Activated CD8-positive, alpha-beta T cell treated with anti-CD3 and anti-CD28 coated beads, Interleukin-2, amount 10 ng/mL, durations not matched to agents 7 days and 5 days (primary cell): ENCODE data around the gene GPC1. TPM values are rescaled to one million over a fixed set of nuclear protein-coding genes. Genes with fewer than 3 reads are reported as not detected.

Source experiments
- ATAC-seq: fragments of 150-1000 bp; cut with Tn5 transposase; one replicate; pipeline ENCODE4 v1.10.0; 2021; ENCODE audit warnings: moderate library complexity
- CTCF ChIA-PET: fragments of 350-600 bp; sonication (Branson Sonifier 250); formaldehyde crosslinking; loops from one replicate; lab custom pipeline; 2021; ENCODE audit warnings: antibody characterized with exemption; lab: Charles Lee
- POLR2A ChIA-PET: fragments of 350-600 bp; sonication (Branson Sonifier 250); formaldehyde crosslinking; loops from one replicate; lab custom pipeline; 2021; ENCODE audit warnings: antibody characterized with exemption; lab: Charles Lee
- DNase-seq: peaks from one replicate; pipeline ENCODE4 v3.0.0-alpha.2; 2020
- H3K27ac Mint-ChIP-seq: one replicate; pipeline ENCODE4 v1.8.0; 2021; ENCODE audit warnings: mild to moderate bottlenecking, mixed read lengths
- H3K27me3 Mint-ChIP-seq: one replicate; pipeline ENCODE4 v1.8.0; 2021; ENCODE audit warnings: low read depth, mixed read lengths
- H3K36me3 Mint-ChIP-seq: one replicate; pipeline ENCODE4 v1.8.0; 2021; ENCODE audit warnings: low read depth, mixed read lengths
- H3K4me1 Mint-ChIP-seq: one replicate; pipeline ENCODE4 v1.8.0; 2021; ENCODE audit warnings: low read depth, mixed read lengths
- H3K4me3 Mint-ChIP-seq: one replicate; pipeline ENCODE4 v1.8.0; 2021; ENCODE audit warnings: mild to moderate bottlenecking, mixed read lengths
- H3K9me3 Mint-ChIP-seq: one replicate; pipeline ENCODE4 v1.8.0; 2022; ENCODE audit warnings: mixed read lengths; ENCODE audit not compliant: insufficient read depth
- total RNA-seq, 2 experiments: library from RNA; stranded (reverse); gene quantifications; one replicate each; pipeline ENCODE4 v1.2.3, GENCODE V29; 2021

The GPC1 gene
- total RNA-seq, 2 experiments from 2014 or later = 4.4 to 5.7 TPM

DNA sequence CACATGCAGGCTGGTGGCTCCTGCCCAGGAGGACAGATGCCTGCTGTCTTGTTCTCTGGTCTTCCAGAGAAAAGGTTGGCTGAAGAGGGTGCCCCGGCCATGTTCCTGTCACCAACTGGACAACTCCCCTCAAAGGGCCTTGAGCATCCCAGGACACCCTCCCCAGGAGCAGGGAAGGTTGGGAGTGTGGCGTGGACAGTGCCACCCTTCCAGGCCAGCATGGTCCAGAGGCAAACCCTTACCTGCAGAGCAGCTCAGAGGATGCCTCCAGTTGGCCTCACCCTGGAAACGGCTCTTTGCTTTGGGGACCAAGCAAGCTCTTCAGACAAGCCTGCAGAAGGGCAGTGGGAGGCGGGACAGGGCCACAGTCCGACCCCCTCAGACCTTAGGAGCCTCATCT lies 4.9 kb upstream of the GPC1 start:
- POLR2A ChIA-PET = no interaction called here
- ATAC-seq (no peak), DNase-seq (no peak)
- Mint-ChIP-seq H3K27ac (no peak overlapping the region), H3K36me3 (no peaks in the 10 kb centered on the region), H3K4me3 (no peak overlapping the region), H3K4me1 (peaks cover 25% of the 10 kb centered on the region), H3K27me3 (peaks cover 8% of the 10 kb centered on the region), H3K9me3 (no peaks in the 10 kb centered on the region)
- CTCF ChIA-PET = interaction anchor here (1.2 kb wide), 1 partner anchor 84 kb away, joined by 3 read pairs; no protein-coding TSS in a partner anchor

DNA sequence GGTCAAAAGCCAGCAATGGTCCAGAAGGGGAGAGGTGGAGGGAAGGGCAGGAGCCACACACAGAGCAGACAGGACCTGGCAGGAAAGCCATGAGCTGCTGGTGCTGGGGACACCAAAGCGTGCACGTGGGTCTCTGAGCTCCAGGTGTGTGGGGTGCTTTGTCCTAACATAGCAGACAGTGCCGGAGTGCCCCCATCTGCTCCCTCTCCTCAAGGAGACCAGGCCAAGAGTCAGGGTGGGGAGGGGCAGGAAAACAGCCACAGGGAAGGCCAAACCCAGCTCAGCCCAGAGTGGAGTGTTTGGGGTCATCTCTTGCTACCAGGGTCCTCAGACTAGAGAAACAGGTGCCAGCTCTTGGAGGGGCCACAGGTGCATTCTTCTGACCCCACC lies 4.2 kb upstream of the GPC1 start:
- ATAC-seq (no peak), DNase-seq (no peak)
- no peak overlapping the region for H3K27ac Mint-ChIP-seq
- H3K4me3 Mint-ChIP-seq = no peak overlapping the region
- peaks cover 8% of the 10 kb centered on the region for H3K27me3 Mint-ChIP-seq
- H3K36me3 Mint-ChIP-seq = no peaks in the 10 kb centered on the region
- CTCF ChIA-PET = interaction anchor here (1.2 kb wide), 1 partner anchor 83 kb away, joined by 3 read pairs; no protein-coding TSS in a partner anchor
- no peaks in the 10 kb centered on the region for H3K9me3 Mint-ChIP-seq
- H3K4me1 Mint-ChIP-seq = peaks cover 25% of the 10 kb centered on the region
- POLR2A ChIA-PET = no interaction called here

DNA sequence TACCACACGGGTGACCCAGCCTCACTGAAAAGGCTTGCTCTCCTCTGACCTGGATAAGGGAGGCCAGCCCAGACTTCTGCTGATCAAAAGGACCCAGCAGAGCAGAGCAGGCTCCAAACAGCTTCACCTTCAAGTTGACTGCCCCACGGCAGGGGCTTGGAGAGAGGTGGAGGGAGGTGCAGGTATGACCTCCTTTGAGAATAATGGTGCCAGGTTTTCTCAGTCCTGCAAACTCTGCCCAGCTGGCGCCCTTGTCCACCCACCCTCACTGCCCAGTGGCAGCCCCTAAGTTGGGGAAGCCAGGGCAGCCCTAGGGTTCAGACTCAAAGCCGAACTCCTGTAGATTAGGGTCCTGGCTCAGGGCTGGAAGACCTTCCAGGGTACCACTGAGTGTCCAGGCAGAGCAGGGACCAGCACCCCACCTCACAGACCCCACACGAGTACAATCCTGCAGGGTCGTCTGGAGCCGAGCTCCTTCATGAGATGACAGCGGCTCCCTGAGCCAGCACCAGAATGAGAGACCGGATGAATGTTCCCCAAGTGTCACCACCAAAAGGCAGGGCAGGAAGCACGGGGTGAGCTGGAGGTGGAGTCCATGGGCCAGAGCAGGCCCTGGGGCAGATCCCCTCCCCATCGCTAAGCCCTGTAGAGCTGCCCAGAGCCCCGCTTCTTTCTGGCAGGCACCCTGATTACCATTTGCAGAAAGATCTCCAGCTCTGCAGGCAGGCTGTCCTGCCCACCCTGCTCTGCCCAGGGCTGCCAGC lies 3.6 kb upstream of the GPC1 start:
- DNase-seq (no peak), ATAC-seq (no peak)
- H3K4me1 Mint-ChIP-seq = peaks cover 24% of the 10 kb centered on the region
- H3K4me3 Mint-ChIP-seq = no peak overlapping the region
- H3K27me3 Mint-ChIP-seq = peaks cover 9% of the 10 kb centered on the region
- POLR2A ChIA-PET = no interaction called here
- H3K36me3 Mint-ChIP-seq = no peaks in the 10 kb centered on the region
- CTCF ChIA-PET = interaction anchor here (1.2 kb wide), 1 partner anchor 83 kb away, joined by 3 read pairs; no protein-coding TSS in a partner anchor
- no peak overlapping the region for H3K27ac Mint-ChIP-seq
- no peaks in the 10 kb centered on the region for H3K9me3 Mint-ChIP-seq

DNA sequence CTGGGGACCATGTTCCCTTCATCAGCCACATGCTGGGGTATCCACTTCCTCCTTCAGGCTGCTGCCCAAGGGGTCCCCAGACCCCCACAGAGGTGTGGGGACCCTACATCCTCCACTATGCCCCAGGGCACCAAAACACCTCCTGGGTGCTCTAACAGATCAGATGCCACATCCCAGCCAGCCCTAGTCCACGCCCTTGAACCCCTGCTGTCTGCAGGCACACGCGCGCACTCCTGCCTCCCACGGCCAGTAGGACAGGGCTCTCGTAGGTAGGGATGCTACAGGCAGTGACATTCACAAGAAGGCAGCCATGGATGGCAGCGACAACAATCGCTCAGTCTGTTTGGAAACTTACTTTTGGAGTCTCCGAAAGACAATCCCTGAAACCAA lies 3.0 kb upstream of the GPC1 start:
- H3K36me3 Mint-ChIP-seq = no peaks in the 10 kb centered on the region
- H3K9me3 Mint-ChIP-seq = no peaks in the 10 kb centered on the region
- no peak overlapping the region for H3K27ac Mint-ChIP-seq
- no peak for ATAC-seq
- CTCF ChIA-PET = no interaction called here
- peaks cover 24% of the 10 kb centered on the region for H3K4me1 Mint-ChIP-seq
- peaks cover 13% of the 10 kb centered on the region for H3K27me3 Mint-ChIP-seq
- DNase-seq = no peak
- H3K4me3 Mint-ChIP-seq = no peak overlapping the region
- POLR2A ChIA-PET = no interaction called here

DNA sequence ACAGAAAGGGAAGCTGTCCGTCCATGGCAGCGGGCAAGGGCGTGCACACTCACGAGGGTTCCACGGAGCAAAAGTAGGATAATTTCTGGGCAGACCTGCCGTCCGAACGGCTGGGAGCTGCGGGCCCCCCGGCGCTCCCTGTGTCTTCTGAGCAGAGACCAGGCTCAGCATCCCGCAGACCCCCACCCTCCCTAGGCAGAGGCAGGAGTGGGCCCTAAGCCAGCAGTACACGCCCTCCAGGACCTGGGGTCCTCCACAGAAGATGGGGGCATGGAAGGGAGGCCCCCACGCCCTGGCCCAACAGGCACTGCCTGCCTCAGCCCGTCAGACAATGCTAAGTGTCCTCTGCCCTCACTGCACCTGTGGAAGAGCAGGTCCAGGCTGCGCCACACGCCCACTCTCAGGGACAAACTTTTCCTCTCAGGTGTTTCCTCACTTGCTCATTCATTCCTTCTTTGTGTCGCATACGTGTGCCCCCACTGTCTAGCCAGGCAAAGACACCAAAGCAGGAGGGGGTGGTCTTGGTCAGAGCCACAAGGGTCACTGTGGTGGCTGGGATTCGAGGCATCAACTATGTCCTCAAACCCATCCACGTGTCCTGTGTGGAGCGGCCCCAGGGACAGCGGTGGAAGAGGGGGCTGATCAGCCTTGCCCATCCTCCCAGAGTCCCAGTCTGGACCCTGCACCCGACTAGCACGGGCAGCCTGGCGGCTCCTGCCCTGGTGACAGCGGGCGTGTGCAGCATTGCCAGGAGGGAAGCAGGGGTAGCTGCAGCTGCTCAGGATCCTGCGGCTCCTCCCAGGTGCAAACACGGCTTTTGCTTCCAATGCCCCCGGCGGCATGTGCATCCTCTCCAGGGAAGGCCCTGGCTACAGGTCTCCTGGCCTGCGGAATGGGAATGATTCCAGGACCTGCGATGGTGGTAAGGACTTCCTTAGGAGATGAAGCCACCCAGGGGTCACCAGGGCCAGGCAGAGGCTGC lies 2.4 kb upstream of the GPC1 start:
- Mint-ChIP-seq H3K9me3 (no peaks in the 10 kb centered on the region), H3K4me3 (peak overlapping the region; percentile 44), H3K4me1 (peaks cover 18% of the 10 kb centered on the region), H3K27me3 (peaks cover 19% of the 10 kb centered on the region), H3K27ac (peak overlapping the region; percentile 36), H3K36me3 (no peaks in the 10 kb centered on the region)
- POLR2A ChIA-PET = no interaction called here
- CTCF ChIA-PET = no interaction called here
- ATAC-seq (no peak), DNase-seq (no peak)

DNA sequence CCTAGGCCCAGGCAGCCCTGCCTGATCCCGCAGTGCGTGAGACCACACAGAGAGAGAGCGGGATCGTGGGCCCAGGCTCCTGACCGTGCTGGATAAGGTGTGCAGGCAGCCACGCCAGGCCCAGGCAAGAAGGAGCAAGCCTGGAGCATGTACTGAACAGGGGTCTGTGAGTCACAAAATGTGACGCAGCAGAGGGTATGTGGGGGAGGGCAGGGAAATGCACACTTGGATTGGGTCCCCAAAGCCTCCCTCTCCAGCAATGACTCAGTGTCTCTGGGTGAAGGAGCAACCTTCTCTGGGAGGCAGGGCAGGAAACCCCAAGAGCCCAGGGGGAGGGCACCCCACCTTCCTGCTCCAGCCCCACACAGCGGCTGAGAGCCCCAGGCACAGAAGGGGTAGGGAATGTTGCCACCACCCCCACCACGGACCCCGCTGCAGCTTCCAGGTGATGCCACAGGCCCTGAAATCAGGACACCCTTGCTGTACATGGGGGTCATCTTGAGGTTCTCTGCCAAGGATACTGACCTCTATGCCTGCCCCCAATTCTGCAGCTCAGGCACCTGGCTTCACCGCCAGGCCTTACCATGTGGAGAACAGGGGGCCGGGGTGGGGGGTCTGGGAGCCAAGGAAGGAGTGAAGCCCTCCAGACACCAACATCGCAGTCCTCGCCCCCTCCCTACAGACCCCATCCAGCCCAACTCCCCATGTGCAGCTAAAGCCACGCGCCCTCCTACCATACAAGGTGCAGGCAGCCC lies 1.3 kb upstream of the GPC1 start:
- no peak for ATAC-seq
- ChIA-PET CTCF (interaction anchor here (0.8 kb wide), 1 partner anchor 132 kb away, joined by 3 read pairs; no protein-coding TSS in a partner anchor), POLR2A (no interaction called here)
- Mint-ChIP-seq H3K9me3 (no peaks in the 10 kb centered on the region), H3K27ac (peak overlapping the region; percentile 88), H3K4me3 (peak overlapping the region; percentile 82), H3K4me1 (peaks cover 14% of the 10 kb centered on the region), H3K36me3 (no peaks in the 10 kb centered on the region), H3K27me3 (peaks cover 14% of the 10 kb centered on the region)
- DNase-seq = no peak

DNA sequence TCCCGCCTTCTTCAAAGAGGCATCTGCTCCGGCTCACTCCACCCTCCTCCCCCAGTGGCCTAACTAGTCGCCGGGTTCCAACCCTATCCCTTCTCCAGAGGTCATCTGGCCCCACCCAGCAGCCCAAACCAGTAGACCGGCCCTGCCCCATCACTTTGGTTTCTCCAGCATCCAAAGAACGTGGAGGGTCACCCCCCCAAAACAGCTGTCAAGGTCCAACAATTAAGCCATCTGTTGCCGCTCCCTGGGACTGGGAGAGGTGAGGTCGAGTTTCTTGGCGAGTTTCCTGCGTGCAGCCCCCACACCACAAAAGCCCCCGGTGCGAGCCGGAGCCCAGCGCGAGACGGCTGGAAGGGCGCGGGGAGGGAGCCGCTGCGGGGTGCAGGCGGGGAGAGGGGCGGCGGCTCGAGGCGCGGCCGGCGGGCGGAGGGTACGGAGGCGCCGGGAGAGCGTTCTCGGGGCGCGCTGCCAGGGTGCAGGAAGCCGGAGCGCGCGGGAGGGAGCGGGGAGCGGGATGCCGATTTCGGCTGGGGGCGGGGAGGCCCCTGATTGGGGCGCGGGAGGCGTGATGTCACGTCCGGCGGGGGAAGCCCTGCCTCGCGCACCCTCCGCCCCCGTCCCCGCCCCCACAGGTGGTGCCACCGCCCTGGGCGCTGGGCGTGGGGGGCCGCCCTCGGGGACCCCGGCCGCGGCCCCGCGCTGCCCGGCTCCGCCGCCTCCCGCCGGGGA lies 571 bp upstream of the GPC1 start:
- ATAC-seq (peak; percentile 79), DNase-seq (peak; percentile 95)
- peaks cover 13% of the 10 kb centered on the region for H3K27me3 Mint-ChIP-seq
- ChIA-PET CTCF (interaction anchor here (0.8 kb wide), 1 partner anchor 131 kb away, joined by 3 read pairs; no protein-coding TSS in a partner anchor), POLR2A (no interaction called here)
- no peaks in the 10 kb centered on the region for H3K9me3 Mint-ChIP-seq
- peak overlapping the region; percentile 88 for H3K27ac Mint-ChIP-seq
- peak overlapping the region; percentile 82 for H3K4me3 Mint-ChIP-seq
- peaks cover 14% of the 10 kb centered on the region for H3K4me1 Mint-ChIP-seq
- no peaks in the 10 kb centered on the region for H3K36me3 Mint-ChIP-seq

DNA sequence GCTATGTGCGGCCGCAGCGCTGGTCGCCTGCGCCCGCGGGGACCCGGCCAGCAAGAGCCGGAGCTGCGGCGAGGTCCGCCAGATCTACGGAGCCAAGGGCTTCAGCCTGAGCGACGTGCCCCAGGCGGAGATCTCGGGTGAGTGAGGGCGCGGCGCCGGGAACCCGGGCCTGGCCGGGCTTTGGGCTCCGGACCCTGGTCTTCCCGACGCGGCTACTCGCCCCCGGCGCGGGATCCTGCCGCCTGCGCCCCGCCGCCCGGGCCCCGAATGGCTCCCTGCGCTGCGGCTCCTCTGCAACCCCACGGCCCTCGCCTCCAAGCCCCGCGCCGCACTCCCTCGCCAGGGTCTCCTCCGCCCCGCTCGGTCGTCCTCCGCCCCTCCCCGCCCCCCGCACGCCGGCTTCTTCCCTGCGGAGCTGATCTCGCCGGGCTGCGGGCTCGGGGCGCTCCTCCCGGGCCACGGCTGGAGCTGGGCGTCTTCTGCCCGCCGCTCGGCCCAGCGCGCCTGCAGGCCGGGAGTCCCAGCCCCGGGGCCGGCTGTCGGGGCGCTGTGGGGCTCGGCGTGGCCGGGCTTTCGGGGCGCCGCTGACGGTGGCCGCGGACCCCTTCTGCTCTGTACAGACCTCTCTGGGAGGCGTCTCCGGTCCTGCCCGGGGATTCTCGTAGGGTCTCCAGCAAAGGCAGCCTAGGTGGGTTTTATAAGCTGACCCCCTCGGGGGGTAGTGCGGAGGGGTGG lies 652 bp downstream of the GPC1 start:
- DNase-seq (no peak), ATAC-seq (peak; percentile 17)
- Mint-ChIP-seq H3K4me3 (peak overlapping the region; percentile 46), H3K4me1 (peaks cover 14% of the 10 kb centered on the region), H3K36me3 (no peaks in the 10 kb centered on the region), H3K27me3 (peaks cover 13% of the 10 kb centered on the region), H3K9me3 (no peaks in the 10 kb centered on the region), H3K27ac (no peak overlapping the region)
- POLR2A ChIA-PET = no interaction called here
- CTCF ChIA-PET = interaction anchor here (1.1 kb wide), 1 partner anchor 10 kb away, joined by 3 read pairs; no protein-coding TSS in a partner anchor

DNA sequence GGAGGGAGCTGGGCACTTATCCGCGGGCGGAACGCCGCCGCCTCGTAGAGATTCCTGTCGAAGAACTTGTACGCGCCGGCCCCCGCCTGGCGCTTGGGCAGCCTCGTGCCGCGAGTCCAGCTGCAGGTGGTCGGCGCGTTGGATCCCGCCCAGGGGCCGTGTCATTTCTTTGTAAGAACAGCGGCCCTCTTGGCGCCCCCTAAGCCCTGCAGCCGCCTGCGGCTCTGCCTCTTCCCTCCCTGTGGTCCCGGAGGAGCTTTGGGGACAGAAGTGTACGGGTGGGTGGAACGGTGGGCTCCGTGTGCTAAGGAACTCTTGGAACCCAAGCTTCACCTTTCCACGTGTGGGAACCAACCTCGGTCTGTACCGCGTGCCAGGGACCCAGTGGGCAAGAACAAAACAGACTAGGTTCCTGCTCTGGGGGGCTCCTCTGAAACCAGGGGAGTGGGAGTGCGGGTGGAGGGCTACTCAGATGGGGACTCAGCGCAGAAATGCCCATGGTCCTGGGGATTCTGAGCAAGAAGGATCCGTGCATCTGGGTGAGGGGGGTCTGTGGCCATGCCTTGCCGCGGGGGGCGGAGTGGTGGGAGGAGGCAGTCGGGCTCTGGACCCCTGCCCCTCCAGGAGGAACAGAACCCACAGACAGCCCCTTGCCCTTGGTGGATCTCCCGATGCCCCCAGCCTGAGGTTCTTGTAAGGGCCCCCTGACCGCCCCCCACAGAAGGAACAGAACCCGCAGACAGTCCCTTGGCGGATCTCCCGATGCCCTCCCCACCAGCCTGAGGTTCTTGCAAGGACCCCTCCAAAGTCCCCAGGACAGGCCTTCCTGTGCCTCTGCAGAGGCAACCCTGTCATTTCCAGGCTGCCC lies 1.5 kb downstream of the GPC1 start:
- Mint-ChIP-seq H3K9me3 (no peaks in the 10 kb centered on the region), H3K27me3 (peaks cover 13% of the 10 kb centered on the region), H3K36me3 (no peaks in the 10 kb centered on the region), H3K27ac (no peak overlapping the region), H3K4me3 (peak overlapping the region; percentile 46), H3K4me1 (peaks cover 14% of the 10 kb centered on the region)
- ATAC-seq (no peak), DNase-seq (no peak)
- POLR2A ChIA-PET = no interaction called here
- CTCF ChIA-PET = interaction anchor here (1.1 kb wide), 1 partner anchor 10 kb away, joined by 3 read pairs; no protein-coding TSS in a partner anchor

DNA sequence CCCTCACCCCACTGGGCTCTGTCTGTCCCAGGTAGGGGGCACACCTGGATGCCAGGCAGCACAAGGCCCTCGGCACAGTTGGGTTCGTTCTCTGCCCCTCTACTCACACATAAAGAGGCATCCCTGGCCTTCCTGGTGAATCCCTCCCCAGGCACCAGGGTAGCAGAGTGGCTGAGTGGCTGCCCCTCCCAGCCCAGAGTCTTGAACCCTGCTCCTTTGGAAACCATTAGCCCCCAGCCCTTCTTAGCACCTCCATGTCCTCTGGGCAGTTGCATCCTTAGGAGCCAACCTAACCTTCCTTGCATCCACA lies 2.0 kb downstream of the GPC1 start:
- peaks cover 14% of the 10 kb centered on the region for H3K4me1 Mint-ChIP-seq
- no peak overlapping the region for H3K27ac Mint-ChIP-seq
- ChIA-PET CTCF (no interaction called here), POLR2A (no interaction called here)
- no peaks in the 10 kb centered on the region for H3K36me3 Mint-ChIP-seq
- no peak for DNase-seq
- no peak overlapping the region for H3K4me3 Mint-ChIP-seq
- peaks cover 13% of the 10 kb centered on the region for H3K27me3 Mint-ChIP-seq
- no peak for ATAC-seq
- no peaks in the 10 kb centered on the region for H3K9me3 Mint-ChIP-seq
